Natural killer cell (primary cell): Measurements from ENCODE around the gene PDS5B. TPM values are rescaled to one million over a fixed set of nuclear protein-coding genes. Genes with fewer than 3 reads are reported as not detected.
A peak's percentile ranks its signal among the peaks of the same experiment; 100 is the strongest.

Experiments
- ATAC-seq, 3 donors: fragments of 150-1000 bp in 2 of 3; fragments of 200-7000 bp in 1 of 3; cut with Tn5 transposase; 1 replicate in 1 of 3; 2 replicates in 2 of 3; pipeline ENCODE4 v1.10.0; 2021; ENCODE audit warnings: mild to moderate bottlenecking in 2 of 3, moderate library complexity in 2 of 3
- DNase-seq, 2 donors: peaks; one replicate each; pipeline versions ENCODE4 v3.0.0 to v3.0.0-alpha.2; 2013 to 2021; ENCODE audit warnings: mixed read lengths in 1 of 2
- H3K27ac ChIP-seq: one replicate; pipeline ENCODE4 v1.5.1; 2013; ENCODE audit warnings: mild to moderate bottlenecking, low read length
- H3K27me3 ChIP-seq: one replicate; pipeline ENCODE4 v1.6.1; 2013; ENCODE audit warnings: low read length; ENCODE audit not compliant: control insufficient read depth, insufficient read depth
- H3K36me3 ChIP-seq: one replicate; pipeline ENCODE4 v1.6.1; 2013; ENCODE audit warnings: low read length; ENCODE audit not compliant: control insufficient read depth, insufficient read depth
- H3K4me1 ChIP-seq: one replicate; pipeline ENCODE4 v1.6.1; 2013; ENCODE audit warnings: low read length; ENCODE audit not compliant: control insufficient read depth, insufficient read depth
- H3K4me3 ChIP-seq: one replicate; pipeline ENCODE4 v1.5.1; 2013; ENCODE audit warnings: low read length
- H3K9me3 ChIP-seq: one replicate; pipeline ENCODE4 v1.6.1; 2013; ENCODE audit warnings: low read length; ENCODE audit not compliant: control insufficient read depth, insufficient read depth
- H3K27ac Mint-ChIP-seq, 2 donors: one replicate each; pipeline ENCODE4 v1.8.0; 2022; ENCODE audit warnings: mild to moderate bottlenecking in 2 of 2, mixed read lengths in 2 of 2, moderate library complexity in 1 of 2
- H3K27me3 Mint-ChIP-seq, 2 donors: one replicate each; pipeline ENCODE4 v1.8.0; 2022; ENCODE audit warnings: low read depth in 2 of 2, mixed read lengths in 2 of 2
- H3K36me3 Mint-ChIP-seq: one replicate; pipeline ENCODE4 v1.8.0; 2022; ENCODE audit warnings: mixed read lengths
- H3K4me1 Mint-ChIP-seq, 2 donors: one replicate each; pipeline ENCODE4 v1.8.0; 2022; ENCODE audit warnings: mixed read lengths in 2 of 2
- H3K4me3 Mint-ChIP-seq: one replicate; pipeline ENCODE4 v1.8.0; 2022; ENCODE audit warnings: mild to moderate bottlenecking, moderate library complexity, mixed read lengths
- H3K9me3 Mint-ChIP-seq, 2 donors: one replicate each; pipeline ENCODE4 v1.8.0; 2022; ENCODE audit warnings: mixed read lengths in 2 of 2
- CTCF ChIP-seq: fragments of 200-600 bp; IDR thresholded peaks from one replicate; pipeline ENCODE4 v1.8.0; 2022; ENCODE audit warnings: antibody characterized with exemption
- WGBS: methylation state at CpG from one replicate; pipeline ENCODE4 v1.1.7; 2013; ENCODE audit warnings: missing lambda C conversion rate; ENCODE audit not compliant: insufficient coverage; 5-methylcytosine and 5-hydroxymethylcytosine counted together
- intact Hi-C: fragments of 100-400 bp; cut with micrococcal nuclease; formaldehyde crosslinking; loops from one replicate; pipeline ENCODE4 v1.14.2; 2022
- total RNA-seq, 4 donors: library from RNA; stranded (reverse); fragments of 120-200 nt in 1 of 4; gene quantifications; one replicate each; pipeline versions ENCODE4 v1.2.3 to v1.2.4, GENCODE V29; 2013 to 2022

PDS5B gene
- total RNA-seq, 3 donors from 2014 or later (not counting 1 experiment from before 2014, with no cell fraction given) = 59.4 to 70.6 (median 64.7) TPM

- Mint-ChIP-seq H3K9me3 (peaks cover 0 to 7% of the 10 kb centered on the region in 2 donors), H3K27me3 (peaks cover 0 to 6% of the 10 kb centered on the region in 2 donors), H3K4me1 (peaks cover 8 to 9% of the 10 kb centered on the region in 2 donors), H3K36me3 (peaks cover 6% of the 10 kb centered on the region), H3K4me3 (no peak overlapping the region), H3K27ac (no peak overlapping the region)
- ATAC-seq (no peak), DNase-seq (peak in 1 of 2 donors; percentile 54)
- no peak overlapping the region for H3K27ac ChIP-seq
- H3K4me3 ChIP-seq = no peak overlapping the region
- TF ChIP-seq CTCF = peak; percentile 59
- no peaks in the 10 kb centered on the region for H3K36me3 ChIP-seq
- WGBS = 53% methylated on average over 3 of the region's 3 CpGs
- peaks cover 7% of the 10 kb centered on the region for H3K4me1 ChIP-seq
- H3K27me3 ChIP-seq = no peaks in the 10 kb centered on the region
- intact Hi-C loops = loop anchor here (1.0 kb wide), 1 partner anchor 200 kb away; no protein-coding TSS in a partner anchor
- peaks cover 12% of the 10 kb centered on the region for H3K9me3 ChIP-seq
Observed at GRCh38 chr13:32581177-32581786, 5.0 kb upstream of the PDS5B start.

- no peak overlapping the region for H3K27ac Mint-ChIP-seq
- intact Hi-C loops = no loop called here
- no peak for ATAC-seq
Observed at GRCh38 chr13:32582281-32582680, 4.0 kb upstream of the PDS5B start.

DNA sequence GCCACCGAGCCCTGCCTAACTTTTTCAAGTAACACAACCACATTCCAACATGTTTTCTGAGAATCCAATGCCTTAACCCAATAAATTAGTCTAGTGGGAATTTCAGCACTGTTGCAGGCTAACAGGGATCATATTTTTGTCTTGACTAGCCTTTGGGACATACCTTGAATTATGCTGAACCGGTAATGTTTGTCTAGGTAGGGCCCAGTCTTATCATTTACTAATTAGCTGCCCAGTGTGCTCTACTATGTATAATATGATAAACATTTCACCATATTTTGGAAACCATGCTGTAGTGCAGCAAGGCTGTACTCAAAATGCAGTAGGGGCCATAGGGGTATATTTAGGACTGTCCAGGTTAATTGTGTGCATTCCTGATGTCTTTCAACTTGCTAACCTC lies 3.3 kb upstream of the PDS5B start:
- intact Hi-C loops = no loop called here
- no peaks in the 10 kb centered on the region for H3K9me3 Mint-ChIP-seq

More at GRCh38 chr13:32582281-32582680, 4.0 kb upstream of the PDS5B start:
- H3K4me3 Mint-ChIP-seq = no peak overlapping the region
- H3K36me3 Mint-ChIP-seq = no peaks in the 10 kb centered on the region
- H3K36me3 ChIP-seq = no peaks in the 10 kb centered on the region
- H3K9me3 ChIP-seq = peaks cover 7% of the 10 kb centered on the region
- TF ChIP-seq CTCF = no peak
- H3K27ac ChIP-seq = no peak overlapping the region
- DNase-seq = no peak
- H3K4me1 ChIP-seq = peaks cover 7% of the 10 kb centered on the region
- peaks cover 8 to 9% of the 10 kb centered on the region in 2 donors for H3K4me1 Mint-ChIP-seq
- H3K27me3 ChIP-seq = no peaks in the 10 kb centered on the region
- WGBS = 88% methylated on average over 2 of the region's 2 CpGs
- H3K27me3 Mint-ChIP-seq = peaks cover 0 to 6% of the 10 kb centered on the region in 2 donors
- H3K9me3 Mint-ChIP-seq = peaks cover 0 to 2% of the 10 kb centered on the region in 2 donors
- no peak overlapping the region for H3K4me3 ChIP-seq

More for the DNA sequence above, 3.3 kb upstream of the PDS5B start:
- peaks cover 9% of the 10 kb centered on the region for H3K4me1 ChIP-seq
- no peak overlapping the region for H3K4me3 ChIP-seq
- H3K27ac Mint-ChIP-seq = no peak overlapping the region
- H3K9me3 ChIP-seq = peaks cover 3% of the 10 kb centered on the region
- ATAC-seq (no peak), DNase-seq (no peak)
- 89% methylated on average over 1 of the region's 2 CpGs for WGBS
- no peak overlapping the region for H3K4me3 Mint-ChIP-seq
- H3K4me1 Mint-ChIP-seq = peaks cover 14 to 16% of the 10 kb centered on the region in 2 donors
- TF ChIP-seq CTCF = no peak
- no peaks in the 10 kb centered on the region for H3K27me3 ChIP-seq
- H3K27ac ChIP-seq = no peak overlapping the region
- H3K36me3 Mint-ChIP-seq = no peaks in the 10 kb centered on the region
- no peaks in the 10 kb centered on the region for H3K36me3 ChIP-seq
- H3K27me3 Mint-ChIP-seq = peaks cover 0 to 6% of the 10 kb centered on the region in 2 donors
